Caco-2 (cell line): ENCODE measurements around the gene PLET1. TPM values are rescaled to one million over a fixed set of nuclear protein-coding genes. Genes with fewer than 3 reads are reported as not detected.

Experiments used
- BruUV-seq: library from RNA; stranded (reverse); fragments of 400-500 nt; replicated peaks from 2 replicates; lab custom pipeline; 2021; lab: Mats Ljungman, UMichigan
- CTCF ChIA-PET: fragments of 300-600 bp; sonication (Branson Sonifier 250); formaldehyde crosslinking; loops from one replicate; lab custom pipeline; 2022; ENCODE audit warnings: antibody characterized with exemption; lab: Charles Lee
- POLR2A ChIA-PET: fragments of 300-600 bp; sonication (Branson Sonifier 250); formaldehyde crosslinking; loops from one replicate; lab custom pipeline; 2022; ENCODE audit warnings: antibody characterized with exemption; lab: Charles Lee
- DNase-seq, 2 experiments: peaks; one replicate each; pipeline versions ENCODE4 v3.0.0 to v3.0.0-alpha.2; 2020 to 2022
- H3K27me3 ChIP-seq: replicated peaks from 2 replicates; pipeline ENCODE4 v1.6.0; 2011; ENCODE audit warnings: low read length; ENCODE audit not compliant: control insufficient read depth, insufficient read depth
- H3K36me3 ChIP-seq: 2 replicates; pipeline ENCODE4 v1.5.1; 2011; ENCODE audit warnings: low read length; ENCODE audit not compliant: control insufficient read depth, insufficient read depth
- H3K4me1 ChIP-seq: fragments of 250-450 bp; sonication (Bioruptor Pico); 2 replicates; pipeline ENCODE4 v1.5.1; 2020; ENCODE audit warnings: mild to moderate bottlenecking
- H3K4me3 ChIP-seq: 2 replicates; pipeline ENCODE4 v1.5.1; 2011; ENCODE audit warnings: low read depth, mild to moderate bottlenecking, control low read depth, low read length
- H3K9me3 ChIP-seq: fragments of 250-450 bp; sonication (Bioruptor Pico); 2 replicates; pipeline ENCODE4 v1.5.1; 2020; ENCODE audit warnings: mild to moderate bottlenecking, moderate library complexity
- H3K27ac Mint-ChIP-seq: one replicate; pipeline ENCODE4 v1.8.0; 2022; ENCODE audit warnings: mixed read lengths; ENCODE audit not compliant: unreplicated experiment
- H3K27me3 Mint-ChIP-seq: one replicate; pipeline ENCODE4 v1.8.0; 2022; ENCODE audit warnings: mixed read lengths; ENCODE audit not compliant: insufficient read depth, unreplicated experiment
- H3K36me3 Mint-ChIP-seq: one replicate; pipeline ENCODE4 v1.8.0; 2022; ENCODE audit warnings: mild to moderate bottlenecking, mixed read lengths; ENCODE audit not compliant: insufficient read depth, unreplicated experiment
- H3K4me1 Mint-ChIP-seq: one replicate; pipeline ENCODE4 v1.8.0; 2022; ENCODE audit warnings: low read depth, mixed read lengths; ENCODE audit not compliant: unreplicated experiment
- H3K4me3 Mint-ChIP-seq: one replicate; pipeline ENCODE4 v1.8.0; 2022; ENCODE audit warnings: mild to moderate bottlenecking, moderate library complexity, mixed read lengths; ENCODE audit not compliant: unreplicated experiment
- H3K9me3 Mint-ChIP-seq: one replicate; pipeline ENCODE4 v1.8.0; 2022; ENCODE audit warnings: mixed read lengths; ENCODE audit not compliant: unreplicated experiment
- CTCF ChIP-seq, 2 experiments: fragments of 200-600 bp in 1 of 2; IDR thresholded peaks; 1 replicate in 1 of 2; 2 replicates in 1 of 2; pipeline versions ENCODE4 v1.5.1 to v1.8.0; 2011 to 2022; ENCODE audit warnings: antibody characterized with exemption in 1 of 2, control low read depth in 1 of 2, inconsistent platforms in 1 of 2, low read depth in 1 of 2, low read length in 1 of 2, mild to moderate bottlenecking in 1 of 2, moderate library complexity in 1 of 2; ENCODE audit not compliant: insufficient read depth in 1 of 2, severe bottlenecking in 1 of 2, unreplicated experiment in 1 of 2
- intact Hi-C: fragments of 100-400 bp; cut with micrococcal nuclease; formaldehyde crosslinking; loops from one replicate; pipeline ENCODE4 v1.10.0; 2022; ENCODE audit not compliant: unreplicated experiment
- total RNA-seq: library from RNA; stranded (reverse); gene quantifications from 2 replicates; pipeline ENCODE4 v1.2.3, GENCODE V29; 2022

PLET1 gene
- total RNA-seq, 1 experiment from 2014 or later = not detected

DNA sequence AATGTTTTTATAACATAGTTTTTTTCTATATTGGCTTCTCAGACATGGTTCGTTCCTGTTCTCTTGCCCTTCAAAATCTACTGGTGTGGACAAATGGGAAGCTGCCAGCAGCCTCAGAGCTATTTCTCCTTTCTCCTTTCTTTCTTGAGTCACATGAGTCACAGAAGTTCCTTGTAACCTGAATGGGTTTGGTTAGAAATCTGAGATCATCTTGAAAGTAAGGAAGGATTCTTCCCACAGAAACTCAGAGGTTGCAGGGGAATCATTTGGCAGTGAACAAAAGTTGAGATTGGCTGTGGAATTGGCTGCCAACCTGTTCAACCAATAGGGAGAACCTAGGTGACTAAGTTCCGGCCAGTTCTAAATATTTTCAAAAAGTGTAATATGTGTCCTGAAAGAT is 12.5 kb downstream of the PLET1 start:
- no TSS peak for BruUV-seq
- no peak for TF ChIP-seq CTCF (IDR thresholded peaks at IDR 0.05; ENCODE audit: insufficient read depth in 1 of 2, low read depth in 1 of 2, low read length in 1 of 2, severe bottlenecking in 1 of 2, unreplicated experiment in 1 of 2)
- Mint-ChIP-seq H3K36me3 (peaks cover 15% of the 10 kb centered on the region), H3K9me3 (peaks cover 12% of the 10 kb centered on the region), H3K4me3 (no peak overlapping the region), H3K27ac (no peak overlapping the region), H3K4me1 (no peaks in the 10 kb centered on the region), H3K27me3 (no peaks in the 10 kb centered on the region)
- 0 out of 2 replicates have a peak, but pooled peaks cover 4% of the 10 kb centered on the region for H3K9me3 ChIP-seq
- H3K27me3 ChIP-seq = no peaks in the 10 kb centered on the region
- no peak for DNase-seq
- no peaks in the 10 kb centered on the region for H3K36me3 ChIP-seq
- ChIA-PET POLR2A (no interaction called here), CTCF (no interaction called here)
- peaks cover 15% of the 10 kb centered on the region for H3K4me1 ChIP-seq
- intact Hi-C loops = no loop called here
- H3K4me3 ChIP-seq = no peak overlapping the region

GRCh38 chr11:112247201-112247600 is 13.5 kb downstream of the PLET1 start:
- Mint-ChIP-seq H3K9me3 (peaks cover 17% of the 10 kb centered on the region), H3K36me3 (peaks cover 22% of the 10 kb centered on the region), H3K27ac (no peak overlapping the region), H3K4me3 (no peak overlapping the region), H3K4me1 (peaks cover 3% of the 10 kb centered on the region), H3K27me3 (no peaks in the 10 kb centered on the region)
- intact Hi-C loops = no loop called here
- no peak for TF ChIP-seq CTCF (IDR thresholded peaks at IDR 0.05; ENCODE audit: insufficient read depth in 1 of 2, low read depth in 1 of 2, low read length in 1 of 2, severe bottlenecking in 1 of 2, unreplicated experiment in 1 of 2)
- Histone ChIP-seq H3K4me1 (peaks cover 15% of the 10 kb centered on the region), H3K36me3 (no peaks in the 10 kb centered on the region), H3K4me3 (no peak overlapping the region), H3K27me3 (no peaks in the 10 kb centered on the region), H3K9me3 (0 out of 2 replicates have a peak, but pooled peaks cover 4% of the 10 kb centered on the region)
- ChIA-PET POLR2A (no interaction called here), CTCF (no interaction called here)
- DNase-seq = no peak
- BruUV-seq = no TSS peak

- Histone ChIP-seq H3K4me1 (peaks cover 12% of the 10 kb centered on the region), H3K4me3 (no peak overlapping the region), H3K36me3 (no peaks in the 10 kb centered on the region), H3K9me3 (0 out of 2 replicates have a peak, but pooled peaks cover 4% of the 10 kb centered on the region), H3K27me3 (no peaks in the 10 kb centered on the region)
- H3K9me3 Mint-ChIP-seq = peaks cover 31% of the 10 kb centered on the region
- no peak for TF ChIP-seq CTCF (IDR thresholded peaks at IDR 0.05; ENCODE audit: insufficient read depth in 1 of 2, low read depth in 1 of 2, low read length in 1 of 2, severe bottlenecking in 1 of 2, unreplicated experiment in 1 of 2)
- peaks cover 29% of the 10 kb centered on the region for H3K4me1 Mint-ChIP-seq
- intact Hi-C loops = loop anchor here (1.0 kb wide), 2 partner anchors 15 to 39 kb away; partner anchors contain the start of gene PTS
- ChIA-PET POLR2A (no interaction called here), CTCF (interaction anchor here (1.2 kb wide), 1 partner anchor 38 kb away, joined by 8 read pairs; no protein-coding TSS in a partner anchor)
- peak; percentile 66 to 80 for DNase-seq
- H3K36me3 Mint-ChIP-seq = peaks cover 68% of the 10 kb centered on the region
- no TSS peak for BruUV-seq
- no peaks in the 10 kb centered on the region for H3K27me3 Mint-ChIP-seq
- no peak overlapping the region for H3K27ac Mint-ChIP-seq
- no peak overlapping the region for H3K4me3 Mint-ChIP-seq
Observed at GRCh38 chr11:112241486-112241885, 19.2 kb downstream of the PLET1 start.
